HEK293 (cell line): ENCODE measurements around the gene SIM2.

ENCODE experiments used
- CTCF ChIA-PET: fragments of 350-600 bp; formaldehyde crosslinking; extraction: SDS; loops from one replicate; lab custom pipeline; 2021; ENCODE audit warnings: antibody characterized with exemption; lab: Yijun Ruan, JAX
- POLR2A ChIA-PET: fragments of 300-600 bp; formaldehyde crosslinking; extraction: SDS; loops from one replicate; lab custom pipeline; 2020; ENCODE audit warnings: antibody characterized with exemption, inconsistent platforms; lab: Yijun Ruan, JAX
- H3K27ac ChIP-seq: fragments of 200-500 bp; sonication (Bioruptor generic); 2 replicates; pipeline ENCODE4 v1.5.1; 2014; ENCODE audit warnings: low read depth, low read length, control low read depth, inconsistent platforms; ENCODE audit errors: extremely low read depth
- H3K36me3 ChIP-seq, 2 experiments: fragments of 200-500 bp in 1 of 2; sonication (Bioruptor generic) in 1 of 2; 1 replicate in 1 of 2; 2 replicates in 1 of 2; pipeline ENCODE4 v1.5.1; 2014 to 2017; ENCODE audit warnings: inconsistent platforms in 2 of 2, low read length in 2 of 2; ENCODE audit not compliant: control insufficient read depth in 2 of 2, insufficient read depth in 1 of 2
- H3K4me1 ChIP-seq: fragments of 200-500 bp; sonication (Bioruptor generic); 2 replicates; pipeline ENCODE4 v1.5.1; 2014; ENCODE audit warnings: mild to moderate bottlenecking, low read length, inconsistent platforms; ENCODE audit not compliant: control insufficient read depth, insufficient read depth
- H3K4me3 ChIP-seq: 2 replicates; pipeline ENCODE4 v1.5.1; 2011; ENCODE audit warnings: low read depth, mild to moderate bottlenecking, control low read depth, low read length, moderate library complexity
- H3K9me3 ChIP-seq: fragments of 200-500 bp; sonication (Bioruptor generic); 2 replicates; pipeline ENCODE4 v1.5.1; 2014; ENCODE audit warnings: low read depth, low read length, inconsistent platforms; ENCODE audit not compliant: control insufficient read depth, insufficient read depth
- OSR2 ChIP-seq: fragments of 450-650 bp; formaldehyde crosslinking; IDR thresholded peaks from 2 replicates; pipeline ENCODE4 v1.5.1; 2016; ENCODE audit warnings: missing biosample characterization, missing genetic modification characterization
- REPIN1 ChIP-seq: fragments of 450-650 bp; formaldehyde crosslinking; IDR thresholded peaks from 2 replicates; pipeline ENCODE4 v1.5.1; 2017; ENCODE audit warnings: missing biosample characterization, missing genetic modification characterization, low read depth
- SETDB1 ChIP-seq: IDR thresholded peaks from one replicate; pipeline ENCODE4 v1.6.1; 2017; ENCODE audit warnings: mild to moderate bottlenecking, low read length, moderate library complexity, mixed read lengths; ENCODE audit not compliant: insufficient read length
- TRIM28 ChIP-seq: IDR thresholded peaks from 2 replicates; pipeline ENCODE4 v1.6.1; 2011; ENCODE audit warnings: low read length, control low read depth, borderline replicate concordance
- YY2 ChIP-seq: fragments of 450-650 bp; formaldehyde crosslinking; IDR thresholded peaks from 2 replicates; pipeline ENCODE4 v1.5.1; 2016; ENCODE audit warnings: missing biosample characterization, missing genetic modification characterization
- ZBTB10 ChIP-seq: fragments of 450-650 bp; formaldehyde crosslinking; IDR thresholded peaks from 2 replicates; pipeline ENCODE4 v1.5.1; 2016; ENCODE audit warnings: missing biosample characterization, missing genetic modification characterization
- ZBTB48 ChIP-seq: fragments of 450-650 bp; formaldehyde crosslinking; IDR thresholded peaks from 2 replicates; pipeline ENCODE4 v1.5.1; 2016; ENCODE audit warnings: missing biosample characterization, missing genetic modification characterization
- ZNF133 ChIP-seq: fragments of 450-650 bp; formaldehyde crosslinking; IDR thresholded peaks from 2 replicates; pipeline ENCODE4 v1.5.1; 2016; ENCODE audit warnings: missing biosample characterization, missing genetic modification characterization
- ZNF184 ChIP-seq: fragments of 450-650 bp; IDR thresholded peaks from 2 replicates; pipeline ENCODE4 v1.5.1; 2018; ENCODE audit warnings: missing biosample characterization, mild to moderate bottlenecking, missing genetic modification characterization
- ZNF211 ChIP-seq: fragments of 450-650 bp; formaldehyde crosslinking; IDR thresholded peaks from 2 replicates; pipeline ENCODE4 v1.5.1; 2016; ENCODE audit warnings: low read depth, missing biosample characterization, missing genetic modification characterization
- ZNF23 ChIP-seq: fragments of 450-650 bp; formaldehyde crosslinking; IDR thresholded peaks from 2 replicates; pipeline ENCODE4 v1.5.1; 2016; ENCODE audit warnings: missing biosample characterization, missing genetic modification characterization, borderline replicate concordance
- ZNF24 ChIP-seq: fragments of 450-650 bp; formaldehyde crosslinking; IDR thresholded peaks from 2 replicates; pipeline ENCODE4 v1.5.1; 2016; ENCODE audit warnings: missing biosample characterization, missing genetic modification characterization
- ZNF280D ChIP-seq: fragments of 450-650 bp; formaldehyde crosslinking; IDR thresholded peaks from 2 replicates; pipeline ENCODE4 v1.5.1; 2016; ENCODE audit warnings: missing biosample characterization, missing genetic modification characterization
- ZNF391 ChIP-seq: fragments of 450-650 bp; formaldehyde crosslinking; IDR thresholded peaks from 2 replicates; pipeline ENCODE4 v1.5.1; 2016; ENCODE audit warnings: low read depth, missing biosample characterization, missing genetic modification characterization, borderline replicate concordance
- ZNF394 ChIP-seq: fragments of 450-650 bp; formaldehyde crosslinking; IDR thresholded peaks from 2 replicates; pipeline ENCODE4 v1.5.1; 2016; ENCODE audit warnings: missing biosample characterization, missing genetic modification characterization, mild to moderate bottlenecking, moderate library complexity, borderline replicate concordance
- ZNF510 ChIP-seq: fragments of 450-650 bp; formaldehyde crosslinking; IDR thresholded peaks from 2 replicates; pipeline ENCODE4 v1.5.1; 2018; ENCODE audit warnings: mild to moderate bottlenecking, missing genetic modification characterization, missing biosample characterization; ENCODE audit not compliant: insufficient replicate concordance
- ZNF529 ChIP-seq: fragments of 450-650 bp; formaldehyde crosslinking; IDR thresholded peaks from 2 replicates; pipeline ENCODE4 v1.5.1; 2017; ENCODE audit warnings: missing genetic modification characterization, missing biosample characterization; ENCODE audit not compliant: insufficient replicate concordance
- ZNF555 ChIP-seq: fragments of 450-650 bp; formaldehyde crosslinking; conservative IDR thresholded peaks from 2 replicates; pipeline ENCODE4 v1.5.1; 2017; ENCODE audit warnings: missing biosample characterization, mild to moderate bottlenecking, missing genetic modification characterization, inconsistent platforms
- ZNF558 ChIP-seq: fragments of 450-650 bp; formaldehyde crosslinking; IDR thresholded peaks from 2 replicates; pipeline ENCODE4 v1.5.1; 2016; ENCODE audit warnings: missing biosample characterization, missing genetic modification characterization
- ZNF610 ChIP-seq: fragments of 450-650 bp; formaldehyde crosslinking; IDR thresholded peaks from 2 replicates; pipeline ENCODE4 v1.5.1; 2016; ENCODE audit warnings: missing biosample characterization, missing genetic modification characterization, borderline replicate concordance
- ZNF701 ChIP-seq: fragments of 450-650 bp; formaldehyde crosslinking; IDR thresholded peaks from 2 replicates; pipeline ENCODE4 v1.5.1; 2016; ENCODE audit warnings: missing biosample characterization, missing genetic modification characterization
- ZNF792 ChIP-seq: fragments of 450-650 bp; formaldehyde crosslinking; IDR thresholded peaks from 2 replicates; pipeline ENCODE4 v1.5.1; 2016; ENCODE audit warnings: missing biosample characterization, missing genetic modification characterization
- ZNF837 ChIP-seq: fragments of 450-650 bp; formaldehyde crosslinking; IDR thresholded peaks from 2 replicates; pipeline ENCODE4 v1.5.1; 2016; ENCODE audit warnings: missing biosample characterization, missing genetic modification characterization
- TF ChIP-seq, protein P1 (sequence below): fragments of 450-650 bp; formaldehyde crosslinking; IDR thresholded peaks from 2 replicates; pipeline ENCODE4 v1.5.1; 2016; ENCODE audit warnings: missing biosample characterization, missing genetic modification characterization

SIM2 gene

GRCh38 chr21:36678538-36678937, 20.4 kb upstream of the SIM2 start (continued):
- no peak for TF ChIP-seq YY2
- TF ChIP-seq, all 188 proteins: peak for 0

GRCh38 chr21:36681117-36681631, 17.7 kb upstream of the SIM2 start:
- ChIA-PET POLR2A (no interaction called here), CTCF (interaction anchor here (1.4 kb wide), 1 partner anchor 8 kb away, joined by 4 read pairs; no protein-coding TSS in a partner anchor)
- TF ChIP-seq, protein P1, sequence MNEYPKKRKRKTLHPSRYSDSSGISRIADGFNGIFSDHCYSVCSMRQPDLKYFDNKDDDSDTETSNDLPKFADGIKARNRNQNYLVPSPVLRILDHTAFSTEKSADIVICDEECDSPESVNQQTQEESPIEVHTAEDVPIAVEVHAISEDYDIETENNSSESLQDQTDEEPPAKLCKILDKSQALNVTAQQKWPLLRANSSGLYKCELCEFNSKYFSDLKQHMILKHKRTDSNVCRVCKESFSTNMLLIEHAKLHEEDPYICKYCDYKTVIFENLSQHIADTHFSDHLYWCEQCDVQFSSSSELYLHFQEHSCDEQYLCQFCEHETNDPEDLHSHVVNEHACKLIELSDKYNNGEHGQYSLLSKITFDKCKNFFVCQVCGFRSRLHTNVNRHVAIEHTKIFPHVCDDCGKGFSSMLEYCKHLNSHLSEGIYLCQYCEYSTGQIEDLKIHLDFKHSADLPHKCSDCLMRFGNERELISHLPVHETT (tag by site-specific recombination): no peak
- peak; percentile 60; the same call in 1 of the 2 replicates for TF ChIP-seq TRIM28
- TF ChIP-seq OSR2 (tag by site-specific recombination): no peak
- TF ChIP-seq ZNF510 (tag by site-specific recombination): peak; percentile 10
- TF ChIP-seq SETDB1: peak; percentile 78
- no peak for TF ChIP-seq REPIN1 (tag by site-specific recombination)
- no peak for TF ChIP-seq ZBTB10 (tag by site-specific recombination)
- no peak for TF ChIP-seq ZNF23 (tag by site-specific recombination)
- no peak for TF ChIP-seq ZNF24 (tag by site-specific recombination)
- TF ChIP-seq ZNF394 (tag by site-specific recombination): no peak
- TF ChIP-seq ZNF529 (tag by site-specific recombination): peak; percentile 29
- TF ChIP-seq ZNF555: 0 out of 2 replicates have a peak, but pooled peaks have one; percentile 12
- TF ChIP-seq ZNF184 (tag by site-specific recombination): peak; percentile 63; the same call in 1 of the 2 replicates
- no peak for TF ChIP-seq ZNF792 (tag by site-specific recombination)
- TF ChIP-seq ZNF558: peak; percentile 97
- TF ChIP-seq ZNF133: peak; percentile 97
- TF ChIP-seq ZNF837 (tag by site-specific recombination): no peak
- TF ChIP-seq ZNF610 (tag by site-specific recombination): peak; percentile 47; the same call in 1 of the 2 replicates
- Histone ChIP-seq H3K4me3 (no peak overlapping the region), H3K9me3 (no peaks in the 10 kb centered on the region), H3K4me1 (no peaks in the 10 kb centered on the region), H3K27ac (no peak overlapping the region), H3K36me3 (no peaks in the 10 kb centered on the region)

- CTCF ChIA-PET: interaction anchor here (0.6 to 1.4 kb wide), 5 partner anchors 10 to 169 kb away, joined by 3 to 5 read pairs (median 4); no protein-coding TSS in a partner anchor
- no peak for TF ChIP-seq ZNF701 (tag by site-specific recombination)
- no peak for TF ChIP-seq ZNF280D
- TF ChIP-seq ZBTB48 (tag by site-specific recombination): no peak
- no peak for TF ChIP-seq ZNF211 (tag by site-specific recombination)
- no peak for TF ChIP-seq ZNF391
Observed at GRCh38 chr21:36684957-36685714, 13.8 kb upstream of the SIM2 start.

More at GRCh38 chr21:36684957-36685714, 13.8 kb upstream of the SIM2 start:
- H3K9me3 ChIP-seq: no peaks in the 10 kb centered on the region
- POLR2A ChIA-PET: interaction anchor here (0.6 kb wide), 2 partner anchors 22 to 255 kb away, joined by 3 read pairs; no protein-coding TSS in a partner anchor
- H3K36me3 ChIP-seq: no peaks in the 10 kb centered on the region
- no peaks in the 10 kb centered on the region for H3K4me1 ChIP-seq
- H3K27ac ChIP-seq: no peak overlapping the region
- H3K4me3 ChIP-seq: no peak overlapping the region
